GM12878 (cell line): ENCODE measurements around the gene FGD1. TPM values are rescaled to one million over a fixed set of nuclear protein-coding genes. Genes with fewer than 3 reads are reported as not detected.

Experiments
- ATAC-seq: fragments of 200-7000 bp; cut with Tn5 transposase; 3 replicates; pipeline ENCODE4 v1.9.1; 2020; ENCODE audit warnings: mild to moderate bottlenecking, moderate library complexity
- BruUV-seq: library from RNA; stranded (reverse); fragments of 400-500 nt; replicated peaks from 2 replicates; lab custom pipeline; 2021; lab: Mats Ljungman, UMichigan
- CTCF ChIA-PET: fragments of 300-600 bp; sonication (Branson Sonifier 250); formaldehyde crosslinking; extraction: SDS; loops from one replicate; lab custom pipeline; 2021; ENCODE audit warnings: inconsistent platforms; lab: Yijun Ruan, JAX
- POLR2A ChIA-PET: fragments of 350-600 bp; formaldehyde crosslinking; extraction: SDS; loops from one replicate; lab custom pipeline; 2021; ENCODE audit warnings: inconsistent platforms; lab: Charles Lee
- RAD21 ChIA-PET: fragments of 300-600 bp; sonication (Branson Sonifier 250); formaldehyde crosslinking; loops from one replicate; lab custom pipeline; 2023; ENCODE audit warnings: antibody characterized with exemption; ENCODE audit not compliant: unreplicated experiment; lab: Charles Lee
- SMC1A ChIA-PET: fragments of 300-600 bp; sonication (Branson Sonifier 250); formaldehyde crosslinking; loops from one replicate; lab custom pipeline; 2023; ENCODE audit not compliant: unreplicated experiment, uncharacterized antibody; lab: Charles Lee
- DNase-seq: peaks from one replicate; pipeline ENCODE4 v3.0.0-alpha.2; 2011; ENCODE audit warnings: low read depth, low spot score
- FAIRE-seq: peaks from 3 replicates; lab custom pipeline; 2011; peaks lifted over from hg19 to GRCh38; lab: Jason Lieb, UNC
- H2AFZ ChIP-seq: 2 replicates; pipeline ENCODE4 v1.6.0; 2011; ENCODE audit warnings: low read depth, low read length, control low read depth; ENCODE audit not compliant: control insufficient read depth
- H3K27ac ChIP-seq: 2 replicates; pipeline ENCODE4 v1.5.1; 2011; ENCODE audit warnings: control low read depth; ENCODE audit not compliant: control insufficient read depth, insufficient read depth
- H3K27me3 ChIP-seq, 2 experiments: replicated peaks in 1 of 2; 2 replicates each; pipeline versions ENCODE4 v1.6.0 to v1.6.1; 2011; ENCODE audit warnings: low read length in 1 of 2; ENCODE audit not compliant: control insufficient read depth in 2 of 2, insufficient read depth in 2 of 2
- H3K36me3 ChIP-seq, 2 experiments: 2 replicates each; pipeline ENCODE4 v1.5.1; 2011; ENCODE audit warnings: low read length in 1 of 2; ENCODE audit not compliant: control insufficient read depth in 2 of 2, insufficient read depth in 2 of 2
- H3K4me1 ChIP-seq: 2 replicates; pipeline ENCODE4 v1.6.1; 2011; ENCODE audit warnings: mild to moderate bottlenecking, low read length, moderate library complexity, mixed read lengths; ENCODE audit not compliant: control insufficient read depth, insufficient read depth
- H3K4me2 ChIP-seq: 2 replicates; pipeline ENCODE4 v1.6.0; 2011; ENCODE audit warnings: control low read depth; ENCODE audit not compliant: control insufficient read depth, insufficient read depth
- H3K4me3 ChIP-seq: fragments of 200-600 bp; sonication (generic); 2 replicates; pipeline ENCODE4 v1.5.1; 2016
- H3K79me2 ChIP-seq: 2 replicates; pipeline ENCODE4 v1.6.0; 2011; ENCODE audit warnings: low read length; ENCODE audit not compliant: control insufficient read depth, insufficient read depth
- H3K9ac ChIP-seq: 2 replicates; pipeline ENCODE4 v1.8.0; 2011; ENCODE audit warnings: low read length, control low read depth, mixed read lengths; ENCODE audit not compliant: control insufficient read depth, insufficient read depth
- H3K9me3 ChIP-seq: replicated peaks from 3 replicates; pipeline ENCODE4 v1.5.1; 2011; ENCODE audit warnings: mild to moderate bottlenecking, low read length; ENCODE audit not compliant: control insufficient read depth, insufficient read depth
- H4K20me1 ChIP-seq: 2 replicates; pipeline ENCODE4 v1.6.0; 2011; ENCODE audit not compliant: control insufficient read depth, insufficient read depth
- ATF7 ChIP-seq: fragments of 450-650 bp; IDR thresholded peaks from 2 replicates; pipeline ENCODE4 v1.6.1; 2016; ENCODE audit warnings: low read depth, mild to moderate bottlenecking
- BMI1 ChIP-seq: fragments of 450-650 bp; IDR thresholded peaks from 2 replicates; pipeline ENCODE4 v1.6.1; 2016; ENCODE audit warnings: mild to moderate bottlenecking, moderate library complexity, borderline replicate concordance
- CREB1 ChIP-seq: IDR thresholded peaks from 2 replicates; pipeline ENCODE4 v1.6.1; 2012; ENCODE audit warnings: low read depth, mild to moderate bottlenecking, inconsistent platforms
- CTCF ChIP-seq, 3 experiments: IDR thresholded peaks in 2 of 3; conservative IDR thresholded peaks in 1 of 3; 2 replicates each; pipeline ENCODE4 v1.5.1; 2011; ENCODE audit warnings: low read depth in 3 of 3, low read length in 3 of 3, mild to moderate bottlenecking in 3 of 3, control low read depth in 2 of 3, moderate library complexity in 2 of 3, inconsistent platforms in 1 of 3, mixed read lengths in 1 of 3; ENCODE audit not compliant: control insufficient read depth in 2 of 3, insufficient read depth in 1 of 3; ENCODE audit errors: extremely low read depth in 1 of 3
- E4F1 ChIP-seq: fragments of 450-650 bp; IDR thresholded peaks from 2 replicates; pipeline ENCODE4 v1.6.1; 2018; ENCODE audit warnings: borderline replicate concordance, mild to moderate bottlenecking; ENCODE audit not compliant: partially characterized antibody
- LARP7 ChIP-seq: fragments of 450-650 bp; IDR thresholded peaks from 2 replicates; pipeline ENCODE4 v1.6.1; 2017; ENCODE audit warnings: mild to moderate bottlenecking
- NBN ChIP-seq: fragments of 450-650 bp; IDR thresholded peaks from 2 replicates; pipeline ENCODE4 v1.6.1; 2016
- PAX5 ChIP-seq: IDR thresholded peaks from 2 replicates; pipeline ENCODE4 v1.6.1; 2011; ENCODE audit warnings: low read depth, low read length, borderline replicate concordance
- RCOR1 ChIP-seq: conservative IDR thresholded peaks from 2 replicates; pipeline ENCODE4 v1.6.1; 2012; ENCODE audit warnings: low read depth, low read length, improper control_type of control experiment
- SREBF2 ChIP-seq: IDR thresholded peaks from 2 replicates; pipeline ENCODE4 v1.6.1; 2012; ENCODE audit warnings: mild to moderate bottlenecking, low read length
- STAT1 ChIP-seq: fragments of 450-650 bp; conservative IDR thresholded peaks from 2 replicates; pipeline ENCODE4 v1.6.1; 2014; ENCODE audit warnings: antibody characterized with exemption, mild to moderate bottlenecking
- TCF7 ChIP-seq: IDR thresholded peaks from 2 replicates; pipeline ENCODE4 v1.6.1; 2014; ENCODE audit warnings: antibody characterized with exemption, borderline replicate concordance
- WGBS: methylation state at CpG from one replicate; pipeline ENCODE4 v1.1.6; 2016; ENCODE audit warnings: low lambda C conversion rate; ENCODE audit not compliant: insufficient replicate concordance, insufficient coverage; ENCODE audit errors: missing lambda C conversion rate; 5-methylcytosine and 5-hydroxymethylcytosine counted together
- in situ Hi-C: fragments of 300-500 bp; cut with MboI; formaldehyde crosslinking; loops from 9 replicates; pipeline ENCODE4 v1.14.3; 2018; ENCODE audit warnings: mixed read lengths
- intact Hi-C: fragments of 100-400 bp; cut with micrococcal nuclease; formaldehyde crosslinking; loops from one replicate; pipeline ENCODE4 v1.14.2; 2022; ENCODE audit not compliant: unreplicated experiment
- polyA plus RNA-seq, 11 experiments: library from polyadenylated mRNA; depleted of rRNA in 4 of 11; unstranded in 6 of 11; stranded (reverse) in 5 of 11; fragments of >200 nt; fragmentation: Nextera tagmentation in 4 of 11; fragmentation: Illumina TruSeq in 1 of 11; extraction: Ambion mirVana in 4 of 11; extraction: Trizol in 1 of 11; gene quantifications; 1 replicate in 1 of 11; 2 replicates in 10 of 11; pipeline versions ENCODE4 v1.2.1 to v1.2.3, GENCODE V29; 2011 to 2016; ENCODE audit warnings: inconsistent platforms in 2 of 11, missing spikeins in 2 of 11, low read depth in 1 of 11
- total RNA-seq, 4 experiments: library from RNA; depleted of rRNA in 3 of 4; stranded (reverse); fragments of >200 nt in 3 of 4; fragmentation: Illumina TruSeq in 1 of 4; extraction: Trizol in 1 of 4; gene quantifications; 2 replicates each; pipeline versions ENCODE4 v1.2.1 to v1.2.3, GENCODE V29; 2013 to 2021
- TF ChIP-seq, protein P1 (sequence below): fragments of 450-650 bp; IDR thresholded peaks from 2 replicates; pipeline ENCODE4 v1.6.1; 2016; ENCODE audit warnings: mild to moderate bottlenecking, moderate library complexity, borderline replicate concordance

Gene FGD1
- total and polyA plus RNA-seq, 10 of the 15 experiments (the other 5 are each of a cell fraction or from before 2014, with no cell fraction given) = 0.05 to 0.50 (median 0.45) TPM; not detected in 7

GRCh38 chrX:54423161-54423888, 72.7 kb downstream of the FGD1 start (continued):
- no peak for TF ChIP-seq SREBF2
- peak; percentile 13 to 35 (median 22); a peak in 3 of 6 replicates for TF ChIP-seq CTCF (IDR thresholded peaks at IDR 0.05 in 2 of 3, conservative IDR thresholded peaks at IDR 0.05 in 1 of 3; ENCODE audit: control insufficient read depth in 2 of 3, extremely low read depth in 1 of 3, insufficient read depth in 1 of 3, low read depth in 3 of 3, low read length in 3 of 3)
- TF ChIP-seq CREB1 = no peak

DNA sequence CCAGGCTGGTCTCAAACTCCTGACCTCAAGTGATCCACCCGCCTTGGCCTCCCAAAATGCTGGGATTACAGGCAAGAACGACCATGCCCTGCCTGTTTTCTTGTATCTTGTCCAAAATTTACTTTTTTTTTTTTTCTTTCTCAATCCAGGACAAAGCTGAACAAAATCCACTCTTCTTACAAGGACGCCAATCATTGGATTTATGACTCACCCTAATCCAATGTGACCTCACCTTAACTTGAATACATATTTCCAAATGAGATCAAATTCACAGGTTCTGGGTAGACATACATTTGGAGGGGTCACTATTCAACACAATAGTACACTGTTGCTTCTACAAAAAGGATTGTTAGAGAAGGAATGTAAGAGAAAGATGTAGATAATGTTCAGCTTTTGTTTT, 73.9 kb downstream of the FGD1 start:
- no peak for FAIRE-seq
- SMC1A ChIA-PET = interaction anchor here (0.6 kb wide), 1 partner anchor 578 kb away, joined by 3 read pairs; the partner anchor contains the start of gene APEX2

More for the DNA sequence above, 73.9 kb downstream of the FGD1 start:
- H2AFZ ChIP-seq = no peak overlapping the region
- no peak for TF ChIP-seq PAX5
- no peak for TF ChIP-seq E4F1
- no peak for TF ChIP-seq BMI1
- TF ChIP-seq NBN = no peak
- TF ChIP-seq TCF7 = no peak
- TF ChIP-seq LARP7 = no peak
- TF ChIP-seq STAT1 = no peak
- TF ChIP-seq ATF7 = no peak
- TF ChIP-seq, protein P1, sequence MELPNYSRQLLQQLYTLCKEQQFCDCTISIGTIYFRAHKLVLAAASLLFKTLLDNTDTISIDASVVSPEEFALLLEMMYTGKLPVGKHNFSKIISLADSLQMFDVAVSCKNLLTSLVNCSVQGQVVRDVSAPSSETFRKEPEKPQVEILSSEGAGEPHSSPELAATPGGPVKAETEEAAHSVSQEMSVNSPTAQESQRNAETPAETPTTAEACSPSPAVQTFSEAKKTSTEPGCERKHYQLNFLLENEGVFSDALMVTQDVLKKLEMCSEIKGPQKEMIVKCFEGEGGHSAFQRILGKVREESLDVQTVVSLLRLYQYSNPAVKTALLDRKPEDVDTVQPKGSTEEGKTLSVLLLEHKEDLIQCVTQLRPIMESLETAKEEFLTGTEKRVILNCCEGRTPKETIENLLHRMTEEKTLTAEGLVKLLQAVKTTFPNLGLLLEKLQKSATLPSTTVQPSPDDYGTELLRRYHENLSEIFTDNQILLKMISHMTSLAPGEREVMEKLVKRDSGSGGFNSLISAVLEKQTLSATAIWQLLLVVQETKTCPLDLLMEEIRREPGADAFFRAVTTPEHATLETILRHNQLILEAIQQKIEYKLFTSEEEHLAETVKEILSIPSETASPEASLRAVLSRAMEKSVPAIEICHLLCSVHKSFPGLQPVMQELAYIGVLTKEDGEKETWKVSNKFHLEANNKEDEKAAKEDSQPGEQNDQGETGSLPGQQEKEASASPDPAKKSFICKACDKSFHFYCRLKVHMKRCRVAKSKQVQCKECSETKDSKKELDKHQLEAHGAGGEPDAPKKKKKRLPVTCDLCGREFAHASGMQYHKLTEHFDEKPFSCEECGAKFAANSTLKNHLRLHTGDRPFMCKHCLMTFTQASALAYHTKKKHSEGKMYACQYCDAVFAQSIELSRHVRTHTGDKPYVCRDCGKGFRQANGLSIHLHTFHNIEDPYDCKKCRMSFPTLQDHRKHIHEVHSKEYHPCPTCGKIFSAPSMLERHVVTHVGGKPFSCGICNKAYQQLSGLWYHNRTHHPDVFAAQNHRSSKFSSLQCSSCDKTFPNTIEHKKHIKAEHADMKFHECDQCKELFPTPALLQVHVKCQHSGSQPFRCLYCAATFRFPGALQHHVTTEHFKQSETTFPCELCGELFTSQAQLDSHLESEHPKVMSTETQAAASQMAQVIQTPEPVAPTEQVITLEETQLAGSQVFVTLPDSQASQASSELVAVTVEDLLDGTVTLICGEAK = no peak
- no peak for TF ChIP-seq RCOR1
- TF ChIP-seq, all 136 proteins: peak for 0
- Histone ChIP-seq H4K20me1 (no peaks in the 10 kb centered on the region), H3K79me2 (no peaks in the 10 kb centered on the region), H3K9ac (no peak overlapping the region), H3K36me3 (no peaks in the 10 kb centered on the region), H3K9me3 (no peaks in the 10 kb centered on the region), H3K4me2 (no peak overlapping the region), H3K4me1 (no peaks in the 10 kb centered on the region), H3K27me3 (no peaks in the 10 kb centered on the region), H3K27ac (no peak overlapping the region), H3K4me3 (no peak overlapping the region)
- no TSS peak for BruUV-seq
- DNase-seq (no peak), ATAC-seq (no peak)
- CTCF ChIA-PET = interaction anchor here (0.9 kb wide), 1 partner anchor 9 kb away, joined by 4 read pairs; no protein-coding TSS in a partner anchor
- WGBS = 52% methylated on average over 3 of the region's 3 CpGs
- RAD21 ChIA-PET = no interaction called here
- POLR2A ChIA-PET = interaction anchor here (0.6 kb wide), 1 partner anchor 216 kb away, joined by 3 read pairs; no protein-coding TSS in a partner anchor
- intact Hi-C loops (no loop called here), in situ Hi-C loops (no loop called here)
